ENCODE measurements around the gene NFXL1.

Gene NFXL1

DNA sequence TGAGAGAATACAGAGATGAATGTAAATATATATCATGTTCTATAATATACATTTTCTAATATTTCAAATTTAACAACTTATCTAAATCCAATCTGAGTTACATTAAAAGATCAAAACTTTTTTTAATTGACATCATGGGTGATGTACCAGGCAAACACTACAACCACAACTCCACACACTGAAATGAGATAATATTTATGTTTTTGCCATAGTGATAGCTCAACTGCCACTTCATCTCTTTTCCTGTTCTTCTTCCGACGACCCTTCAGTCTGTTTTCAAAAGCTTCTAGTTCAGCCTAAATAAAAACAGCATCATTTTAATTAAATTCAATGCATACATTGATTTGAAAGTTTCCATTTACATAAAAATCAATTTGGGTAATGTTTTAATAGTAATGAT, 66.3 kb downstream of the NFXL1 start:
- Histone ChIP-seq H3K27me3 (ENCODE audit: control insufficient read depth, insufficient read depth, low read length) (no peaks in the 10 kb centered on the region), H3K4me1 (ENCODE audit: control insufficient read depth, insufficient read depth, low read length) (peaks cover 47% of the 10 kb centered on the region), H3K4me3 (ENCODE audit: low read length) (no peak overlapping the region), H3K4me2 (ENCODE audit: low read length) (no peak overlapping the region), H3K9ac (ENCODE audit: low read depth, low read length) (no peak overlapping the region), H3K9me3 (replicated peaks; ENCODE audit: low read length) (no peaks in the 10 kb centered on the region), H3K36me3 (ENCODE audit: insufficient read depth, low read length) (peaks cover 38% of the 10 kb centered on the region)

DNA sequence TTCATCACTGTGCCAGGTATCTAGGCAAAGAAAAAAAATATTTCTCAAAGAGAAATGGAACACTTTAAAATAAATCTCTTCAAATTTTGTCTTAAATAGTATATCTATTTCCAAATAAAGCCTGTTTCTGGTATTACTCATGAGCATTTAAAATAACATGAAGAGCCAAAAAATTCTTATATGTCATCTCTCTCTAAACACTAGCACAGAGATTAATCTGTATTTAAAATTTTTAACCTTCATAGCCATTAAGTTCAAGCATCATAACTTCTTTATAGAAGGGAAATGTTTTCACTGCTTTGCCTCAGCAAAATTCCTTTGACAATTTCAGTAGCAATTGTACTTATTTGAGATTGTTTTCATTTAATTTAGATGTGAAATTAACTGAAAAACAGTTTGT, 71.4 kb downstream of the NFXL1 start:
- peak overlapping the region; percentile 31 for H3K9ac ChIP-seq (ENCODE audit: low read depth, low read length)
- no peaks in the 10 kb centered on the region for H3K9me3 ChIP-seq (replicated peaks; ENCODE audit: low read length)
- peaks cover 41% of the 10 kb centered on the region for H3K4me1 ChIP-seq (ENCODE audit: control insufficient read depth, insufficient read depth, low read length)
- H3K4me3 ChIP-seq (ENCODE audit: low read length) = no peak overlapping the region
- H3K27me3 ChIP-seq (ENCODE audit: control insufficient read depth, insufficient read depth, low read length) = no peaks in the 10 kb centered on the region
- no peak overlapping the region for H3K4me2 ChIP-seq (ENCODE audit: low read length)
- peaks cover 24% of the 10 kb centered on the region for H3K36me3 ChIP-seq (ENCODE audit: insufficient read depth, low read length)

DNA sequence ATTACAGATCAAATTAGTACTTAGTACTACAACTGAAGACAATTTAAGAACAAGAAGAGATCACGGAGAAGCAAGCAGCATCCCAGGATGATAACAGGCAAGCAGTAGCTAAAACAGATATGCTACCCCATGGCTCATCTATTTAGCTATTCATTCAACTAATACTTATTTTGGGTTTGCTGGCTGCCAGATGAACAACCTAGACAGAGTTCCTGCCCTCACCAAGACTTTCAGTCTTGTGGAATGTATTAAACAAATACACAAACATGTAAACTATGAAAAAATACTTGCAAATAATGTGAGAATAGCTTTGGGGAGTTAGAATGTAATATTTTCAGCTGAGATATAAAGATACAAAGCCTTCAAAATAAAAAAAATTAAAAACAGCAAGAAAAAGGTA, 74.1 kb downstream of the NFXL1 start:
- Histone ChIP-seq H3K27me3 (ENCODE audit: control insufficient read depth, insufficient read depth, low read length) (no peaks in the 10 kb centered on the region), H3K9me3 (replicated peaks; ENCODE audit: low read length) (no peaks in the 10 kb centered on the region), H3K36me3 (ENCODE audit: insufficient read depth, low read length) (peaks cover 20% of the 10 kb centered on the region), H3K4me1 (ENCODE audit: control insufficient read depth, insufficient read depth, low read length) (peaks cover 50% of the 10 kb centered on the region), H3K4me2 (ENCODE audit: low read length) (no peak overlapping the region), H3K9ac (ENCODE audit: low read depth, low read length) (no peak overlapping the region), H3K4me3 (ENCODE audit: low read length) (no peak overlapping the region)

DNA sequence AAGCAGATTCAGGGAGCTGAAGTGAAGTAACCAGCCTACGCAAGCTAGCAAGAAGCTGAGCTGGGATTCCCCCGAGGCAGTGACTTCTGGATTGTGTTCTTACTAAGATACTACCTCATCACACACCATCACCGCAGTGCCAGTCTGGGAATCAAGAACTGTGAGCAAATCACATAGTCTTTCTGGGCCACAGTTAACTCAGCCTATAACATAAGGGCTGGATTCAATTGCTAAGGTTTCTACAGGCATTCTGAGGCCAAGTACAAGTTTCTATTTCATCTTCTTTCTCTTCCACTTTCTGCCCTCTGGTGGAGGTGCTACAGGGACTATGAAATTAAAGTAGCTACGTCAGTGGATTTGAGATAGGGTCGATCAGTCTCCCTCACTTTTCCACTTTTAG, 75.1 kb downstream of the NFXL1 start:
- Histone ChIP-seq H3K9me3 (replicated peaks; ENCODE audit: low read length) (no peaks in the 10 kb centered on the region), H3K36me3 (ENCODE audit: insufficient read depth, low read length) (peaks cover 17% of the 10 kb centered on the region), H3K4me1 (ENCODE audit: control insufficient read depth, insufficient read depth, low read length) (peaks cover 56% of the 10 kb centered on the region), H3K4me2 (ENCODE audit: low read length) (no peak overlapping the region), H3K4me3 (ENCODE audit: low read length) (no peak overlapping the region), H3K27me3 (ENCODE audit: control insufficient read depth, insufficient read depth, low read length) (no peaks in the 10 kb centered on the region), H3K9ac (ENCODE audit: low read depth, low read length) (no peak overlapping the region)

DNA sequence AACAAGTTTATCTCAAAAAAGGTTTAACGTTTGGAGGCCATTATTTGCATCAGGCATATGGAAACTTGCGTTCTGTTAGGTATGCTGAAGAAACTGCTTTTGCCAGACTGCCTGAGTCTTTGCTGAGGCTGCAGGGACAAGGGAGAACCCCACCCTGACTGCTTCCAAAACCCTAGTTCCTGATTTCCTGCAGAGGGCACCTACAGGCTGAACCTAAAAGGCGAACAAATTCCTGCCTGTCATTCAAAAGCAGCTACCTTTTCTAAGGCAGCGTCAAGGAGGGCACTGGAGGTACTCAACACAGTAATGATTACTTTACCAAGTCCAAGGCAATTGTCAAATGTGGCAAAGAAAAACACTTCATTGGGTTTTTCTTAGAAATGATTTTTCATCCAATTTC, 75.9 kb downstream of the NFXL1 start:
- H3K36me3 ChIP-seq (ENCODE audit: insufficient read depth, low read length) = peaks cover 8% of the 10 kb centered on the region
- peak overlapping the region; percentile 84 for H3K4me3 ChIP-seq (ENCODE audit: low read length)
- peak overlapping the region; percentile 86 for H3K9ac ChIP-seq (ENCODE audit: low read depth, low read length)
- peaks cover 51% of the 10 kb centered on the region for H3K4me1 ChIP-seq (ENCODE audit: control insufficient read depth, insufficient read depth, low read length)
- H3K9me3 ChIP-seq (replicated peaks; ENCODE audit: low read length) = no peaks in the 10 kb centered on the region
- H3K4me2 ChIP-seq (ENCODE audit: low read length) = peak overlapping the region; percentile 95
- no peaks in the 10 kb centered on the region for H3K27me3 ChIP-seq (ENCODE audit: control insufficient read depth, insufficient read depth, low read length)

DNA sequence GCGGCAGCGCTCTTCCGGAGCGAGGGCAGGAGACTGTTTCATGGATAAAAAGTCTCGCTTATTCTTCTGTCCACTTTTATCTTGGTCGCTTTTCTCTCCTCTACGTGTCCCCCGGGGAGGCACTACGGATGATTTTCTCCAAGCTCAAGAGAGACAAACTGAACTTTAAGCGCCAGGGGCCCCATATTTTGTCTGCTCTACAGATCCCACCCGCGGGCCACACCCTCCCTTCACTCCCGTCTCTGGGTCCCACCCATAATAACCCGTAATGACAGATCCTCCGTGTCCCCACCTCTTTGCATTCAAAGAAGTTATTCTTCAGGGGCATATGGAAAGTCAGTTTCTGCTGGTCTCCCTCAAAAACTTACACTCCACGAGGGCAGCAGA, 76.5 kb downstream of the NFXL1 start, which contains the start of gene CORIN:
Gene CORIN, minus strand, starts transcription at position 160 of the 387 bp plus-strand sequence. Its CDS starts 118 bp downstream, at position 42.
- Histone ChIP-seq H3K27me3 (ENCODE audit: control insufficient read depth, insufficient read depth, low read length) (no peaks in the 10 kb centered on the region), H3K4me2 (ENCODE audit: low read length) (peak within 1 kb of the TSS; percentile 95), H3K36me3 (ENCODE audit: insufficient read depth, low read length) (peaks cover 6% of the 10 kb centered on the region), H3K4me1 (ENCODE audit: control insufficient read depth, insufficient read depth, low read length) (peaks cover 46% of the 10 kb centered on the region), H3K9me3 (replicated peaks; ENCODE audit: low read length) (no peaks in the 10 kb centered on the region), H3K9ac (ENCODE audit: low read depth, low read length) (peak within 1 kb of the TSS; percentile 86), H3K4me3 (ENCODE audit: low read length) (peak within 1 kb of the TSS; percentile 84)

DNA sequence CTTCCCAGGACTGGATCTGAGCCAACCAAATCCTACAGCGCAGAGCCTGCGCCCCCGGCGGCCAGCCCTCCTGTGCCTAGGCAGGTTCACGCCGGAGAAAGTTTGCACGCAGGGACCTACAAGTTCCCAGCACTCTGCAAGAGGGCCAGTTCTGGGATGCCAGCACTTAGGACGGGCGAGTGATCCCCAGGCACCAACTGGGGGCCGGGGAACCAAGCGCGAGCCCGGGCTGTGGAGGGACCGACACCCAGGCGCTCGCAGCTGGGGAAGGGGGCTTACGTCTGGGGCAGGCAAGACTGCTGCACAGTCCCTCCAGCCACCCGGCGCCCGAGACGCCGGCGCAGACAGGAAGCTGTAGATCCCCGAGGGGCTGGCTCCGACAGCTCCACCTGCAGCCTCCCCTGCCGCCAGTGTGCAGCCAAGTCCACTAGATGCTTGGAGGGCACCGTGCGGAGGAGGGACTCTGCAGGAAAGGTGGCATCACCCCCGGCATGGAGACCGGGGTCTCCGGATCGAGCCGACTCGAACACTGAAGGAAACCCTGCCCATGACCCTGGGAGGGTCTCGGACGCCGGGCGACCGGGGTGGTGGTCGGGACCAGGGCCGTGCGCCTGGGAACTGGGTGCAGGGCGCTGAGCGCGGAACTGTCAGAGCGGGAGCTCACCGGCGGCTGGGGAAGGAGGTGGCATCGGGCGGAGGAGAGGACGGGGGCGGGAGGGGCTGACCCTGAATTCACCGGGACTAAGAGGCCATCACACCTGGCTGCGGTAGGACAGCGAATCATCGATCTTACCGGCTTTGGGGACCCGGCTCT, 77.1 kb downstream of the NFXL1 start:
- H3K4me2 ChIP-seq (ENCODE audit: low read length) = peak overlapping the region; percentile 95
- H3K27me3 ChIP-seq (ENCODE audit: control insufficient read depth, insufficient read depth, low read length) = no peaks in the 10 kb centered on the region
- no peaks in the 10 kb centered on the region for H3K9me3 ChIP-seq (replicated peaks; ENCODE audit: low read length)
- H3K36me3 ChIP-seq (ENCODE audit: insufficient read depth, low read length) = peaks cover 2% of the 10 kb centered on the region
- H3K4me1 ChIP-seq (ENCODE audit: control insufficient read depth, insufficient read depth, low read length) = peaks cover 40% of the 10 kb centered on the region
- peak overlapping the region; percentile 86 for H3K9ac ChIP-seq (ENCODE audit: low read depth, low read length)
- peak overlapping the region; percentile 84 for H3K4me3 ChIP-seq (ENCODE audit: low read length)

DNA sequence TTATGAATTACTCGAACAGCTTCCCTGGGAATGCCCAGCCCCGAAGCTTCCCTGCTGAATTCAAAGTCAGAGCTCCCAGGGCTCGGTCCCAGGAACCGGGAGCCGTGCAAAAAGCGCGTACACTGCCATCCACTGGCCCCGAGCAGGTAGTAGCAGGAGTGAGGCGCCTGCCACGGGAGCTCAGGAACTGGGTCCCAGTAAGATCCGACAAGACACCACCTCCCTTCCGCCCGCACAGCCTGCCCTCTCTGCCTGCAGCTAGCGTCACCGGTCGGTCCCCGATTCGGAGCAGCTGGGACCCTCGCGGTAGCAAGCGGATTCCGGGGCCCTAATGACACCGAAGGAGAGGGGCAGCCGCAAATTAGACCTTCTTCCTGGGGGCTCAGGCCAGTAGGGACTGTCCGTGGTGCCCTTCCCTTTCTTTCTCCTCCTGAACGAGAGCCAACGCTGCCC, 77.7 kb downstream of the NFXL1 start:
- Histone ChIP-seq H3K4me2 (ENCODE audit: low read length) (peak overlapping the region; percentile 95), H3K9me3 (replicated peaks; ENCODE audit: low read length) (no peaks in the 10 kb centered on the region), H3K9ac (ENCODE audit: low read depth, low read length) (peak overlapping the region; percentile 86), H3K36me3 (ENCODE audit: insufficient read depth, low read length) (no peaks in the 10 kb centered on the region), H3K4me3 (ENCODE audit: low read length) (peak overlapping the region; percentile 84), H3K27me3 (ENCODE audit: control insufficient read depth, insufficient read depth, low read length) (no peaks in the 10 kb centered on the region), H3K4me1 (ENCODE audit: control insufficient read depth, insufficient read depth, low read length) (peaks cover 40% of the 10 kb centered on the region)

DNA sequence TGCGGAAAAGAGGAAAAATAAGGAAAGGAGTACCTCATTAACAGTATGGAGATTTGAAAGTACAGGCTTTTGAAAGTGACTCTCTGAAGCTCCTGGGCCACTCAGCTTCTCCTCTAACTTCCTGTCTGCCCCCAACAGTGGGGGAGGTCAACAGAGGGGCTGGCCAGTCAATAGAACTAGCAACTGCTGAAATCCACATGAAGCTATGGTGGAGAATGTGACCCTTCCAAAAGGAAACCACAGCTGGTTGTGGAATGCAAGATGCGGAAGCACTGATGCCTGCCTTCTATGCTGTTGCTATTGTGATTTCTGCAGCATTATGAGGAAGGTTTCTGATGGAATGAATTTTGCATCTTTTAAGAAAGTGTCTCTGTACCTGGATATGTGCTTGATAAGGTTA, 78.9 kb downstream of the NFXL1 start:
- H3K9ac ChIP-seq (ENCODE audit: low read depth, low read length) = peak overlapping the region; percentile 86
- H3K9me3 ChIP-seq (replicated peaks; ENCODE audit: low read length) = no peaks in the 10 kb centered on the region
- no peaks in the 10 kb centered on the region for H3K36me3 ChIP-seq (ENCODE audit: insufficient read depth, low read length)
- peak overlapping the region; percentile 95 for H3K4me2 ChIP-seq (ENCODE audit: low read length)
- peak overlapping the region; percentile 84 for H3K4me3 ChIP-seq (ENCODE audit: low read length)
- peaks cover 35% of the 10 kb centered on the region for H3K4me1 ChIP-seq (ENCODE audit: control insufficient read depth, insufficient read depth, low read length)
- no peaks in the 10 kb centered on the region for H3K27me3 ChIP-seq (ENCODE audit: control insufficient read depth, insufficient read depth, low read length)

DNA sequence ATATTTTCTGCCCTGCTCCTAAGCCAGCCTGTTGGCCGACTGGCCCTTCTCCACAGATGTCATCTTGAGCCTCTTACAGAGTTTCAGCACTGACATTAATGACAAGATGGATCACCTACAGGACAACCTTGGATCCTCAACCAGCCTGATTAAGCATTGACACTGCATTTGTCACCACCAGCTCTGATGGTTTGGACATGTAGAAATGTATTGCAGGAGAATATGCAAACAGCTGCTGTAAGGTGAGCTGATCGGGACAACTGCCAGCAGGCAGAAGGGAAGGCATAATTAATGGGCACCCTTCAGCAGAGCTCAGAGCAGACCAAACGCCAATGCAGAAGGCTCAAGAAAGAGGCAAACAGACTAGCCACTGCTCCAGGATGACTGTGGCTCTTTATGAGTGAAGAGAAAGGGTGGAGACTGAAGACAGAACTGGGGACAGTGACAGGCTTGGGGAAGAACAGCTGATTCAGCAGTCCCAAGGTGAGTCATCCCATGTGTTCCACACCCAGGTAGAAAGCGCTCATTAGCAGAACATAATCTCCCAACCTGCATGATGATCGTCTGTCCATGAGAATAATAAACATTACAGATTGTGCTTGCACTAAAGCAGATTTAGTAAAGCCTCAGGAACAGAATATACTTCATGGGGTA, 83.2 kb downstream of the NFXL1 start:
- Histone ChIP-seq H3K9me3 (replicated peaks; ENCODE audit: low read length) (no peaks in the 10 kb centered on the region), H3K4me2 (ENCODE audit: low read length) (no peak overlapping the region), H3K4me3 (ENCODE audit: low read length) (no peak overlapping the region), H3K9ac (ENCODE audit: low read depth, low read length) (no peak overlapping the region), H3K36me3 (ENCODE audit: insufficient read depth, low read length) (peaks cover 3% of the 10 kb centered on the region), H3K4me1 (ENCODE audit: control insufficient read depth, insufficient read depth, low read length) (peaks cover 19% of the 10 kb centered on the region), H3K27me3 (ENCODE audit: control insufficient read depth, insufficient read depth, low read length) (no peaks in the 10 kb centered on the region)

DNA sequence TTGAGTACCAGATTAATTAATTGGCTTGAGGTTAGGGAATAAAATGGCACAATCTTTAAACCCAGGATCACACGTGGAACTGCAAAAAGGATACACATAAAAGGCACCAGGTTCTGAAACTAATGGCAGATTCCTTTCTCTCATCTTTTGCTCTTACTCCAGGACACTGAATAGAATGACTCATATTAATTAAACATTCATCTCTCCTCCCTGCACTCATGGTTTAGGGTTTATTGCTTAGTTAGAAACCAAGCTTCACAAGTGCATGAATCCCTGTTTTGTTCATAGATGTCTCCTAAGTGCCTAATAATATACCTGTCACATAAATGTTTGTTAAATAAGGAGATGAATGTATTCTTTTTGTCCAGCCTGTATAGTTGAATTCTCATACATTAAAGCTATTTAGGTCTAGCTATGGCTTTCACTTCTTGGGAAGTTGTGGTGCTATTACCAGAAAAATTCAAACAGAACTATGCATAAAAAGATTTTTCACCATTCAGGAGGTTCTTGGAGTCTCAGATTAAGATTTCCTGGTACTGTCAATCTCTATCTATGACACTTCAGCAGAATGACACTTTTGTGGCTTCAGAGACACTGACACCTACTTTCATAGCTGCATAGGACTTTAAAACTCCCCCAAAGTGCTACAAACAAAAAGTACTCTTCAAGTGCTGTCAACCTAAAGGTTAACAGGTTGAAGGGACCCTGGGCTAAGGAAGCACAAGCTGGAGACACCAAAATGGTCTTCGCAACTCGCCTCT, 83.9 kb downstream of the NFXL1 start:
- Histone ChIP-seq H3K4me3 (ENCODE audit: low read length) (no peak overlapping the region), H3K9ac (ENCODE audit: low read depth, low read length) (no peak overlapping the region), H3K4me2 (ENCODE audit: low read length) (no peak overlapping the region), H3K36me3 (ENCODE audit: insufficient read depth, low read length) (peaks cover 3% of the 10 kb centered on the region), H3K9me3 (replicated peaks; ENCODE audit: low read length) (no peaks in the 10 kb centered on the region), H3K4me1 (ENCODE audit: control insufficient read depth, insufficient read depth, low read length) (peaks cover 11% of the 10 kb centered on the region), H3K27me3 (ENCODE audit: control insufficient read depth, insufficient read depth, low read length) (no peaks in the 10 kb centered on the region)
